OCI-LY7 (cell line): ENCODE data around the gene DDX42.

Experiments used
- EZH2phosphoT487 ChIP-seq: fragments of 200-600 bp; sonication (generic); IDR thresholded peaks from 2 replicates; pipeline ENCODE4 v1.6.1; 2018; ENCODE audit warnings: low read depth, borderline replicate concordance, mild to moderate bottlenecking, mixed run types, antibody characterized with exemption, low read length, moderate library complexity, mixed read lengths
- TF ChIP-seq, protein P1 (sequence below): fragments of 200-600 bp; sonication (generic); conservative IDR thresholded peaks from 2 replicates; pipeline ENCODE4 v1.5.1; 2014; ENCODE audit warnings: mild to moderate bottlenecking, antibody characterized with exemption, low read length, moderate library complexity, mixed read lengths

DNA sequence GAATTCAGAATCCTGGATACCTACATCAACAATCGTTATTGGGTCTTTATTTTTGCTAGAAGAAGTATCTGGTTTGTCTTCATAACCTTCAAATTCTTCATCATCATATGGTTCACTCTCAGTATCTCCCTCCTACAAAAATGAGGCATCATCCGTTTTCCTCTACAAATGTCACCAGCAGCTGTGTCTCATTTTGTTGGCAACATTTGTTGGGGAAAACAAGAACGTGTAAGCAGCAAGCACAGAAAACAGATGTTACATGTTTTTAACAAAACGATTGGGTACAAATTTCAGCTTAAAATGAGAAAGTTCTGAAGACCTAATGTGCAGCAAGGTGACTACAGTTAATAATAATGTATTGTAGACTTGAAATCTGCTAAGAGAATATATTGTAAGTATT, 9.3 kb upstream of the DDX42 start:
- TF ChIP-seq, protein P1, sequence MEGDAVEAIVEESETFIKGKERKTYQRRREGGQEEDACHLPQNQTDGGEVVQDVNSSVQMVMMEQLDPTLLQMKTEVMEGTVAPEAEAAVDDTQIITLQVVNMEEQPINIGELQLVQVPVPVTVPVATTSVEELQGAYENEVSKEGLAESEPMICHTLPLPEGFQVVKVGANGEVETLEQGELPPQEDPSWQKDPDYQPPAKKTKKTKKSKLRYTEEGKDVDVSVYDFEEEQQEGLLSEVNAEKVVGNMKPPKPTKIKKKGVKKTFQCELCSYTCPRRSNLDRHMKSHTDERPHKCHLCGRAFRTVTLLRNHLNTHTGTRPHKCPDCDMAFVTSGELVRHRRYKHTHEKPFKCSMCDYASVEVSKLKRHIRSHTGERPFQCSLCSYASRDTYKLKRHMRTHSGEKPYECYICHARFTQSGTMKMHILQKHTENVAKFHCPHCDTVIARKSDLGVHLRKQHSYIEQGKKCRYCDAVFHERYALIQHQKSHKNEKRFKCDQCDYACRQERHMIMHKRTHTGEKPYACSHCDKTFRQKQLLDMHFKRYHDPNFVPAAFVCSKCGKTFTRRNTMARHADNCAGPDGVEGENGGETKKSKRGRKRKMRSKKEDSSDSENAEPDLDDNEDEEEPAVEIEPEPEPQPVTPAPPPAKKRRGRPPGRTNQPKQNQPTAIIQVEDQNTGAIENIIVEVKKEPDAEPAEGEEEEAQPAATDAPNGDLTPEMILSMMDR, result no peak
- no peak for TF ChIP-seq EZH2phosphoT487
